Body of pancreas (tissue), 4 donors: Measurements from ENCODE around the gene SYT14. TPM values are rescaled to one million over a fixed set of nuclear protein-coding genes. Genes with fewer than 3 reads are reported as not detected.

Experiments used
- ATAC-seq: fragments of 150-250 bp; one replicate; pipeline ENCODE4 v1.9.1; 2016
- DNase-seq, 4 donors: peaks; one replicate each; pipeline ENCODE4 v3.0.0-alpha.2; 2019
- H3K27ac ChIP-seq, 4 donors: fragments of 200-600 bp; sonication (generic); 1 replicate in 3 of 4; 2 replicates in 1 of 4; pipeline versions ENCODE4 v1.5.1 to v1.6.1; 2016 to 2019; ENCODE audit warnings: mild to moderate bottlenecking in 1 of 4, mixed read lengths in 1 of 4, moderate library complexity in 1 of 4
- H3K27me3 ChIP-seq, 2 donors: fragments of 200-600 bp; sonication (generic); one replicate each; pipeline ENCODE4 v1.6.0; 2016; ENCODE audit warnings: mild to moderate bottlenecking in 1 of 2
- H3K36me3 ChIP-seq, 2 donors: fragments of 200-600 bp; sonication (generic); replicated peaks in 1 of 2; 2 replicates each; pipeline ENCODE4 v1.5.1; 2016; ENCODE audit warnings: low read depth in 2 of 2; ENCODE audit not compliant: insufficient read depth in 1 of 2
- H3K4me1 ChIP-seq: fragments of 200-600 bp; sonication (generic); one replicate; pipeline ENCODE4 v1.6.0; 2016
- H3K4me3 ChIP-seq, 2 donors: fragments of 200-600 bp; sonication (generic); 1 replicate in 1 of 2; 2 replicates in 1 of 2; pipeline ENCODE4 v1.5.1; 2016 to 2019
- H3K9me3 ChIP-seq, 3 donors: fragments of 200-600 bp; sonication (generic); 1 replicate in 2 of 3; 2 replicates in 1 of 3; pipeline ENCODE4 v1.5.1; 2016
- CTCF ChIP-seq, 7 experiments: fragments of 450-650 bp in 4 of 7; fragments of 200-600 bp in 3 of 7; sonication (generic) in 3 of 7; IDR thresholded peaks; one replicate each; pipeline ENCODE4 v1.5.1; 2016 to 2019; ENCODE audit warnings: antibody characterized with exemption in 7 of 7
- POLR2A ChIP-seq, 3 donors: fragments of 450-650 bp; IDR thresholded peaks; one replicate each; pipeline ENCODE4 v1.6.1; 2016; ENCODE audit warnings: antibody characterized with exemption in 3 of 3, mild to moderate bottlenecking in 2 of 3
- WGBS, 2 donors: methylation state at CpG; one replicate each; pipeline ENCODE4 v1.1.5; 2017; 5-methylcytosine and 5-hydroxymethylcytosine counted together
- intact Hi-C: fragments of 100-400 bp; cut with DNase I; formaldehyde crosslinking; loops from one replicate; pipeline ENCODE4 v1.15.1; 2023
- total RNA-seq, 2 donors: library from RNA; depleted of rRNA; stranded (reverse); fragments of >200 nt; gene quantifications; one replicate each; pipeline ENCODE4 v1.1.0, GENCODE V29; 2016

Gene SYT14
- total RNA-seq, 2 donors from 2014 or later, result 0.78 TPM; not detected in 1

GRCh38 chr1:210218047-210218446 is 280.0 kb downstream of the SYT14 start:
- intact Hi-C loops, result no loop called here
- Histone ChIP-seq H3K9me3 (no peaks in the 10 kb centered on the region), H3K27ac (no peak overlapping the region), H3K36me3 (no peaks in the 10 kb centered on the region), H3K4me1 (no peaks in the 10 kb centered on the region), H3K27me3 (no peaks in the 10 kb centered on the region), H3K4me3 (no peak overlapping the region)
- ATAC-seq (no peak), DNase-seq (no peak)
- TF ChIP-seq POLR2A (IDR thresholded peaks at IDR 0.05) (no peak), CTCF (IDR thresholded peaks at IDR 0.05) (no peak)
- WGBS, 2 donors, result 60 to 64% methylated on average over 4 of the region's 4 CpGs

Other genes with a start within 250 kb of the SYT14 start
- gene HSD11B1, start 233.4 kb upstream of the SYT14 start, total RNA-seq, result 1 to 10 TPM in 1 of 2 donors, under 1 TPM in 1; 0.66 to 3.6 TPM
- gene TRAF3IP3, start 182.2 kb upstream of the SYT14 start, total RNA-seq, result 1 to 10 TPM; 3.6 to 4.7 TPM
- gene C1orf74, start 153.7 kb upstream of the SYT14 start, total RNA-seq, result 1 to 10 TPM in 1 of 2 donors, under 1 TPM in 1; 0.33 to 1.0 TPM
- 10 to 100 TPM; 13.2 to 20.0 TPM for gene IRF6, start 132.1 kb upstream of the SYT14 start, total RNA-seq
- 1 to 10 TPM; 2.0 to 5.7 TPM for gene UTP25, start 110.2 kb upstream of the SYT14 start, total RNA-seq